Measurements from ENCODE around the gene ANTKMT. TPM values are rescaled to one million over a fixed set of nuclear protein-coding genes. Genes with fewer than 3 reads are reported as not detected.

ANTKMT gene
- polyA plus RNA-seq, 4 donors, result 23.0 to 55.5 (median 38.1) TPM

DNA sequence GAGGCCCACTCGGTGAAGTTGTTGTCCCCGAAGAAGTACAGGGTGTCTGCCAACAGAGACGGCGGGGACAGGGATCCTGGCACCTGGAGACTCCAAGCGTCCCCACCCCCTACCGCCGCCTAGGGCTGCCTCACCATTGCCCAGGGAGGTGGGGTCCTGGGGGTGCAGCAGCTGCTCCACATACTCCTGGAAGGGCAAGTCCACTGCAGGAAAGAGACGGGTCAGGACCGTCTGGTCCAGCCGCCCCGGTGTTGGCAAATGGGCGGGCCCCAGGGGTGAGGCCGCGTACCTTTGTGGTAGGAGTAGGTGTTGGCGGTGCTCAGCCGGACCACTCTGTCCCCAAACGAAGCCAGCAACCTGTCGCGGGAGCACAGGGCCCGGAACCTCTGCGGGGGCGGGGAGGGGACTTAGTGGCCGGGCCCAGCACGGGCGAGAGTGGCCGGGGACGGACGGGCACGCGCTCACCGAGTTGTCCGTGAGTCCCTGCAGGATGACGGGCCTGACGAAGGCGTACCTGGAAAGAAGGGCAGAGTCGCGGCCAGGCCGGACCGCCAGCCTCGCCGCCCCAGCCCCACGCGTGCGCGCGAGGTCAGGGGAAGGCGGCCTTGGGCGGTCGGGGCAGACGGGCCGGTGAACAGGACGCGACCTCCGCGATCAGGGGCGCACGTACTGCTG lies 37.4 kb upstream of the ANTKMT start:
- peak in 1 of 2 donors; percentile 24 for DNase-seq
- WGBS, 3 donors, result 5 to 15% (median 7%) methylated on average over 53 to 57 of the region's 57 CpGs
- Histone ChIP-seq H3K4me1 (ENCODE audit: control insufficient read depth in 3 of 3, insufficient read depth in 2 of 3, low read depth in 1 of 3, low read length in 2 of 3) (peaks cover 4 to 28% (median 5%) of the 10 kb centered on the region in 3 donors), H3K9me3 (ENCODE audit: control insufficient read depth in 2 of 2, insufficient read depth in 1 of 2, low read depth in 1 of 2, low read length in 1 of 2) (no peaks in the 10 kb centered on the region), H3K36me3 (ENCODE audit: control insufficient read depth in 3 of 3, insufficient read depth in 2 of 3, low read depth in 1 of 3, low read length in 3 of 3) (peaks cover 5 to 63% (median 12%) of the 10 kb centered on the region in 3 donors), H3K27me3 (ENCODE audit: control insufficient read depth in 3 of 3, insufficient read depth in 3 of 3, low read length in 3 of 3) (no peaks in the 10 kb centered on the region), H3K4me3 (ENCODE audit: low read depth in 1 of 3, low read length in 3 of 3) (peak overlapping the region; percentile 52 to 78 (median 67)), H3K27ac (ENCODE audit: low read depth in 1 of 3, low read length in 2 of 3) (peak overlapping the region in 2 of 3 donors; percentile 74 to 77)
- FAIRE-seq, result no peak

DNA sequence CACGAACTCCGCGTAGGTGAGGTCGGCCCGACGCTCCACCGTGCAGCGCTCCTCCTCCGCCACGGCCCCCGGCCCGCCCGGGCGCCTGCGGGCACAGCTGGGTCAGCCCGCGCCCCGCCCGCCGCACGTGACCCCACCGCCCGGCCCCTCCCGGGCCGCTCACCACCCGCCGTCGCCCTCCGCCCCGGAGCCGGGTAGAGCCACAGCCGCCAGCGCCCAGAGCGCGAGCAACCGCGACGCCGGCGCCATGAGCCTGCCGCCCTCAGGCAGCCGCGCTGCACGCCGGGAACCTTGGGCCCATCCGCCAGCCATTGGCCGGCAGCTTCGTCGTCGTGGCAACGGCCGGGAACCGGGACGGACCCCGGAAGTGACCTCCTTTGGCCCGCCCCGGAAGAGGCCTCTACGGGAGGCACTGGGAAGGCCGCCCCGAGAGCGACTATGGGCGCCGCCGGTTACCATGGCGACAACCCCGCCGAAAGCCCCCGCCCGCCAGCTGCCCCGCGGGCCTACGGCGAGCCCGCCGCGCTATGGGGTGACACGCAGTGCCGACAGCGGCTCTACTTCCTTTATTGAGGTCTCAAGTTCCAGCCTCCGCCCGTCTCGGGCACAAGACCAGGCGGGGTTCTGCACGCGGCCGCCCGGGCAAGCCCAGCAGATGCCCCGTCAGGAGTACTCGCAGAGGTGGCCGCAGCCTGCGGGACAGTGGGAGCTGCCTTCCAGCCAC lies 36.7 kb upstream of the ANTKMT start, which contains the start of gene JMJD8:
JMJD8 (minus strand) TSS at position 264 of the 724 bp plus-strand sequence; CDS start at position 249, 15 bp downstream.
- WGBS, 3 donors, result 1 to 3% (median 2%) methylated on average over 60 to 91 of the region's 91 CpGs

DNA sequence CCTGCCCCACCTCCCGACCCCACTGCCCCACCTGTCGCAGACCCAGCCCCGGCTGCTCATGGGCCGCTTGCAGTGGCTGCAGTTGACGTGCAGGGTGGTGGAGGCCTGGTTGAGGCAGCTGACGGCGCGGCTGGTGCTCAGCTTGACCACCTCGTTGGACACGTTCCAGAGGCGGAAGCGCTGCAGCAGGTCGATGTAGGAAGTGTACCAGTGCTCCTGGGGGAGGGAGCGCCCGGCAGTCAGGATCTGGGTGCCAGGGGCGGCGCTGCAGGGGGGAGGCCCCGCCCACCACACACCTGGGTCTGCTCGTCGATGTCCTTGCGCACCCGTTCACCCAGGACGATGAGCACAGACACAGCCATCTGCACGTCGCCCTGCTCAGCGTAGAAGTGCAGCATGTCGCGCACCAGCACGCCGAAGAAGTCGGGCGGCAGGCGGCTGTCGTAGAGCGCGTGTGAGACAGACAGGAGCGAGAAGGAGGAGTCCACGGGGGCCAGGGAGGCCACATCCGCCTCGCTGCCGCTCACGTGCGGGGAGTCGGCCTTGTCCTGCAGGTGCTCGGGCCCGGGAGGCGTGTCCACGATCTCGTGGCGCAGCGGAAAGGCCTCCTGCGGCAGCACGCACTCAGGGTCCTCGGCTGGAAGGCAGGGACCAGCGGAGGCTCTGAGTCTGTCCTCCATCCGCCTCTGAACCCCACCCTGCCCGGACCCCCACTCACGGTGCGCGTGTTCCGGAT lies 35.8 kb upstream of the ANTKMT start:
- Histone ChIP-seq H3K4me3 (ENCODE audit: low read depth in 1 of 3, low read length in 3 of 3) (peak overlapping the region in 1 of 3 donors; percentile 78), H3K36me3 (ENCODE audit: control insufficient read depth in 3 of 3, insufficient read depth in 2 of 3, low read depth in 1 of 3, low read length in 3 of 3) (peaks cover 5 to 63% (median 12%) of the 10 kb centered on the region in 3 donors), H3K27me3 (ENCODE audit: control insufficient read depth in 3 of 3, insufficient read depth in 3 of 3, low read length in 3 of 3) (no peaks in the 10 kb centered on the region), H3K4me1 (ENCODE audit: control insufficient read depth in 3 of 3, insufficient read depth in 2 of 3, low read depth in 1 of 3, low read length in 2 of 3) (peaks cover 8 to 37% (median 11%) of the 10 kb centered on the region in 3 donors), H3K27ac (ENCODE audit: low read depth in 1 of 3, low read length in 2 of 3) (no peak overlapping the region), H3K9me3 (ENCODE audit: control insufficient read depth in 2 of 2, insufficient read depth in 1 of 2, low read depth in 1 of 2, low read length in 1 of 2) (no peaks in the 10 kb centered on the region)
- WGBS, 3 donors, result 92 to 93% (median 93%) methylated on average over 59 to 61 of the region's 61 CpGs
- no peak for DNase-seq
- no peak for FAIRE-seq

More for the DNA sequence above, 36.7 kb upstream of the ANTKMT start, which contains the start of gene JMJD8:
- H3K4me3 ChIP-seq (ENCODE audit: low read depth in 1 of 3, low read length in 3 of 3), result peak within 1 kb of the TSS; percentile 55 to 78 (median 67)
- H3K27me3 ChIP-seq (ENCODE audit: control insufficient read depth in 3 of 3, insufficient read depth in 3 of 3, low read length in 3 of 3), result no peaks in the 10 kb centered on the region
- H3K36me3 ChIP-seq (ENCODE audit: control insufficient read depth in 3 of 3, insufficient read depth in 2 of 3, low read depth in 1 of 3, low read length in 3 of 3), result peaks cover 5 to 63% (median 12%) of the 10 kb centered on the region in 3 donors
- H3K27ac ChIP-seq (ENCODE audit: low read depth in 1 of 3, low read length in 2 of 3), result peak within 1 kb of the TSS; percentile 69 to 77 (median 74)
- DNase-seq, result peak; percentile 96 to 98
- no peak for FAIRE-seq
- no peaks in the 10 kb centered on the region for H3K9me3 ChIP-seq (ENCODE audit: control insufficient read depth in 2 of 2, insufficient read depth in 1 of 2, low read depth in 1 of 2, low read length in 1 of 2)
- H3K4me1 ChIP-seq (ENCODE audit: control insufficient read depth in 3 of 3, insufficient read depth in 2 of 3, low read depth in 1 of 3, low read length in 2 of 3), result peaks cover 4 to 31% (median 7%) of the 10 kb centered on the region in 3 donors

DNA sequence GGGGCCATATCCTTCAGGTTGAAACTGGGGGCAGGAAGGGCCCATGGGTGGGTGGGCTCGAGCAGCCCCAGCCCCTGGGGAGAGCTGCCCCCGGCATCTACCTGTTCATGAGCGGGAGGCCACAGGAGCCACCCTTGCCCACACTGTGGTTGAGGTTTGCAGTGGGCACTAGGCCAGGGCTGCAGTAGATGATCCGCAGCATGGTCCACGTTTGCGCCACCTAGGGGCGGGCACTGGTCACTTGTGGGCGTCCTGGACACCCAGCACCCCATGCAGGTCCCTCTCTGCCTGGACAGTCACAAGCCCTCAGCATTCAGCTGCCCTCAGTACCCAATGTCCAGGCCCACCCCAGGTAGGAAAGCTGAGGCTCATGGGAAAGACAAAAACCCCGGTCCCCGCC lies 35.0 kb upstream of the ANTKMT start:
- H3K4me3 ChIP-seq (ENCODE audit: low read depth in 1 of 3, low read length in 3 of 3), result no peak overlapping the region
- no peaks in the 10 kb centered on the region for H3K9me3 ChIP-seq (ENCODE audit: control insufficient read depth in 2 of 2, insufficient read depth in 1 of 2, low read depth in 1 of 2, low read length in 1 of 2)
- no peak overlapping the region for H3K27ac ChIP-seq (ENCODE audit: low read depth in 1 of 3, low read length in 2 of 3)
- peak in 1 of 2 donors; percentile 45 for DNase-seq
- FAIRE-seq, result no peak
- H3K4me1 ChIP-seq (ENCODE audit: control insufficient read depth in 3 of 3, insufficient read depth in 2 of 3, low read depth in 1 of 3, low read length in 2 of 3), result peaks cover 8 to 35% (median 11%) of the 10 kb centered on the region in 3 donors
- H3K27me3 ChIP-seq (ENCODE audit: control insufficient read depth in 3 of 3, insufficient read depth in 3 of 3, low read length in 3 of 3), result peaks cover 0 to under 1% (median 0%) of the 10 kb centered on the region in 3 donors
- H3K36me3 ChIP-seq (ENCODE audit: control insufficient read depth in 3 of 3, insufficient read depth in 2 of 3, low read depth in 1 of 3, low read length in 3 of 3), result peaks cover 5 to 63% (median 12%) of the 10 kb centered on the region in 3 donors
- WGBS, 3 donors, result 58 to 70% (median 61%) methylated on average over 10 of the region's 10 CpGs

DNA sequence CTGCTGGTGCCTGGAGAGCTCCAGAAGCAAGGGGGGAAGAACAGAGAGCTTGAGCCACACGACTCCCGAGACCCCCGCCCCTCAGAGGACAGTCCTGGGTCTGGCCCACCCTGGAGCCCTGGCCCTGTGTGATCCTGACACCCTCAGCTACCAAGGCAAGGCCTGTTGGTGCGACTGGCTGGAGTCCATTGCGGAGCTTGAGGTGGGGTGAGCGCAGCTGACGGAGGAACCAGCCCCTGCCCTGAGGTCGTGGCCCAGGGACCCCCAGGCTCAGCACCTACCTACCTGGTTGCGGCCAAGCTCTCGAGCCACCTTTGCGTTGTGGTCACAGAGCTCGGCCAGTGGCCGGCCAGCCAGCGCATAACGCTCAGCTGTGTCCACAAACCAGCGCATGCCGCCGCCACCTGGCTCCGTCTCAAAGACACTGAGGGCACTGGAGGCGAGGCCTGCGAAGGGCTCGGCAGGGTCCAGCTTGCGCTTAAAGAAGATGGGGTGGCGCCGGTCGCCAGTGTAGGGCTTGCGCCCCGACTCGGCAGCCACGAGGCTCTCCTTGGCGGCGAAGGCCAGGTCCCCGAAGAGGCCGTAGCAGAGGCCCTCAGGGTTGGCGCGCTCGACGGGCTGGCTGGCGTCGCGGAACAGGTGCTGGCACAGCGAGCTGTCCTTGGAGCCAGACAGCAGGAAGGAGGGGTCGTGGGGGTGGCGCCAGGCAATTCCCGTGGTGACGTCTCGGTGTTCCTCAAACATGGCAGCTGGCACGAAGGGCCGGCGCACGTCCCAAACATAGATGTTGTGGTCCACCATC lies 34.3 kb upstream of the ANTKMT start:
- WGBS, 3 donors, result 95 to 96% (median 95%) methylated on average over 46 to 51 of the region's 51 CpGs
- H3K27ac ChIP-seq (ENCODE audit: low read depth in 1 of 3, low read length in 2 of 3), result no peak overlapping the region
- no peak for FAIRE-seq

DNA sequence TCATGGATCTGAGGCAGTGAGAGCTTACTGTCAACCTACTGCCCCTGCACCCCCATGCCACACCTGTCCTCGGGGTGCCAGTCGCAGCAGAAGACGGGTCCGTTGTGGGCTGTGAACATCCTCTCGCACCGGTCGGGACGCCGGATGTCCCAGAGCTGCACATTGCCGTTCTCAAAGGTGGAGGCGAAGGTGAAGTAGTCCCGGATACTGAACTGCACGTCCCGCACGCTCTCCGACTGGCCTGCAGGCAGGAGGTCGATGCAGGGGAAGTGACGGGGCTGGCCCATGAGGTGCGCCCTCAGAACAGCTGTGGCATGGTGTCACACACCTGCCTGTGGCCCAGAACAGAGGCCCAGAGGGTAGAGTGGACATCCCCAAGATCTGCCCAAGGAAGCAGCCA lies 33.4 kb upstream of the ANTKMT start:
- Histone ChIP-seq H3K9me3 (ENCODE audit: control insufficient read depth in 2 of 2, insufficient read depth in 1 of 2, low read depth in 1 of 2, low read length in 1 of 2) (no peaks in the 10 kb centered on the region), H3K27me3 (ENCODE audit: control insufficient read depth in 3 of 3, insufficient read depth in 3 of 3, low read length in 3 of 3) (peaks cover 0 to 11% (median 0%) of the 10 kb centered on the region in 3 donors), H3K27ac (ENCODE audit: low read depth in 1 of 3, low read length in 2 of 3) (no peak overlapping the region), H3K4me3 (ENCODE audit: low read depth in 1 of 3, low read length in 3 of 3) (no peak overlapping the region), H3K36me3 (ENCODE audit: control insufficient read depth in 3 of 3, insufficient read depth in 2 of 3, low read depth in 1 of 3, low read length in 3 of 3) (peaks cover 3 to 48% (median 7%) of the 10 kb centered on the region in 3 donors), H3K4me1 (ENCODE audit: control insufficient read depth in 3 of 3, insufficient read depth in 2 of 3, low read depth in 1 of 3, low read length in 2 of 3) (peaks cover 3 to 20% (median 8%) of the 10 kb centered on the region in 3 donors)
- FAIRE-seq (no peak), DNase-seq (no peak)
- 89 to 95% (median 94%) methylated on average over 19 of the region's 19 CpGs for WGBS, 3 donors

More for the DNA sequence above, 34.3 kb upstream of the ANTKMT start:
- Histone ChIP-seq H3K9me3 (ENCODE audit: control insufficient read depth in 2 of 2, insufficient read depth in 1 of 2, low read depth in 1 of 2, low read length in 1 of 2) (no peaks in the 10 kb centered on the region), H3K27me3 (ENCODE audit: control insufficient read depth in 3 of 3, insufficient read depth in 3 of 3, low read length in 3 of 3) (peaks cover 0 to 5% (median 0%) of the 10 kb centered on the region in 3 donors), H3K36me3 (ENCODE audit: control insufficient read depth in 3 of 3, insufficient read depth in 2 of 3, low read depth in 1 of 3, low read length in 3 of 3) (peaks cover 5 to 56% (median 12%) of the 10 kb centered on the region in 3 donors), H3K4me1 (ENCODE audit: control insufficient read depth in 3 of 3, insufficient read depth in 2 of 3, low read depth in 1 of 3, low read length in 2 of 3) (peaks cover 7 to 29% (median 8%) of the 10 kb centered on the region in 3 donors), H3K4me3 (ENCODE audit: low read depth in 1 of 3, low read length in 3 of 3) (no peak overlapping the region)
- DNase-seq, result no peak

DNA sequence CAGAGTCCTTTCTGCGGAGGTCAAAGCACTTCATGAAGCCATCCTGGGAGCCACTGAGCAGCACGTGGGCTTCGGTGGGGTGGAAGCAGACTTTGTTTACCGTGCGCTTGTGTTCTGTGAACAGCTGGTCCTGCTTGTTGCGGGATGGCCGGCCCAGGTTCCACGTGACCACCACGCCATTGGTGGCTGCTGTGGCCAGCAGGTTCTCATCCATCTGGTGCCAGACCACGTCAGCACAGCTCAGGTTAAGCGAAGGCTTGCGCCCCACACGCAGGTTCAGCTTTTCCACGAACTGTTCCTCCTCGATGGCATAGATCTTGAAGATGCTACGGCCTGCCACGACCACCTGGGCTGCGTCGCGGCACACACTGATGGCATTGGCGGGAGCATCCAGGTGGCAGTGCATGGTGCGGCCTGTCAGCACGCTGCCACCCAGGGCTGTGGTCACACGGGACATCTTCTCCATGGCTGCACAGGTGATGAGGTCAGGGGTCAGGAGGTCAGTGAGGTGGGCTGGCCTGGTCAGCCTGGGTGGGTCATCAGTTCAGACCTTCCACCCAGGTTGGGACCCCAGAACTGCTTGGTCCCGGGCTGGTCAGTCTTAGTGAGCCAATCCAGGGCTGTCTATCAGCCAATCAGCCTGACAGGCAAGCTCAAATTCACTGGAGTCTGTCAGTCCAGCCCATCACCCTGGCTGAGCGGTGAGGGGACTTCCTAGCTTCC lies 31.6 kb upstream of the ANTKMT start:
- Histone ChIP-seq H3K27me3 (ENCODE audit: control insufficient read depth in 3 of 3, insufficient read depth in 3 of 3, low read length in 3 of 3) (peaks cover 0 to 27% (median 0%) of the 10 kb centered on the region in 3 donors), H3K4me1 (ENCODE audit: control insufficient read depth in 3 of 3, insufficient read depth in 2 of 3, low read depth in 1 of 3, low read length in 2 of 3) (peaks cover 3 to 9% (median 8%) of the 10 kb centered on the region in 3 donors), H3K36me3 (ENCODE audit: control insufficient read depth in 3 of 3, insufficient read depth in 2 of 3, low read depth in 1 of 3, low read length in 3 of 3) (peaks cover 0 to 36% (median 4%) of the 10 kb centered on the region in 3 donors), H3K27ac (ENCODE audit: low read depth in 1 of 3, low read length in 2 of 3) (peak overlapping the region; percentile 62 to 75 (median 68)), H3K4me3 (ENCODE audit: low read depth in 1 of 3, low read length in 3 of 3) (peak overlapping the region; percentile 68 to 93 (median 88)), H3K9me3 (ENCODE audit: control insufficient read depth in 2 of 2, insufficient read depth in 1 of 2, low read depth in 1 of 2, low read length in 1 of 2) (no peaks in the 10 kb centered on the region)
- 77 to 83% (median 79%) methylated on average over 26 of the region's 26 CpGs for WGBS, 3 donors
- FAIRE-seq (no peak), DNase-seq (no peak)
